ENCODE measurements around the gene CTNNBL1. TPM values are rescaled to one million over a fixed set of nuclear protein-coding genes. Genes with fewer than 3 reads are reported as not detected.
"Not testable (repeated sequence)": the region's sequence is repeated elsewhere in the genome, so short reads cannot be mapped to it uniquely, and the experiment has no call there.

The CTNNBL1 gene
- total RNA-seq, 1 donor = 19.5 TPM

- H3K27me3 ChIP-seq (ENCODE audit: insufficient read depth, low read length) = peaks cover 68% of the 10 kb centered on the region
- TF ChIP-seq CTCF (IDR thresholded peaks at IDR 0.05; ENCODE audit: extremely low read depth, low read depth, low read length) = no peak
- no peaks in the 10 kb centered on the region for H3K36me3 ChIP-seq (ENCODE audit: insufficient read depth, low read length)
- H3K79me2 ChIP-seq (ENCODE audit: insufficient read depth, low read length) = no peaks in the 10 kb centered on the region
- no peaks in the 10 kb centered on the region for H3K9me3 ChIP-seq (ENCODE audit: low read depth, low read length)
- no peak for DNase-seq (ENCODE audit: insufficient read length, low spot score, missing footprints)
- H2AFZ ChIP-seq (ENCODE audit: low read length) = no peak overlapping the region
- no peak overlapping the region for H3K4me2 ChIP-seq (ENCODE audit: insufficient read depth, low read length)
- no peak overlapping the region for H3K4me3 ChIP-seq (ENCODE audit: insufficient read depth, low read length)
- H3K27ac ChIP-seq (ENCODE audit: low read depth, low read length) = no peak overlapping the region
- H4K20me1 ChIP-seq (ENCODE audit: insufficient read depth, low read length) = no peaks in the 10 kb centered on the region
- H3K4me1 ChIP-seq (ENCODE audit: insufficient read depth, low read length) = peaks cover 7% of the 10 kb centered on the region
Observed at GRCh38 chr20:37672143-37672542, 21.7 kb upstream of the CTNNBL1 start.

- Histone ChIP-seq H4K20me1 (ENCODE audit: insufficient read depth, low read length) (no peaks in the 10 kb centered on the region), H3K4me2 (ENCODE audit: insufficient read depth, low read length) (no peak overlapping the region), H2AFZ (ENCODE audit: low read length) (no peak overlapping the region), H3K79me2 (ENCODE audit: insufficient read depth, low read length) (no peaks in the 10 kb centered on the region), H3K4me3 (ENCODE audit: insufficient read depth, low read length) (no peak overlapping the region), H3K36me3 (ENCODE audit: insufficient read depth, low read length) (no peaks in the 10 kb centered on the region), H3K27me3 (ENCODE audit: insufficient read depth, low read length) (peaks cover 69% of the 10 kb centered on the region), H3K9me3 (ENCODE audit: low read depth, low read length) (no peaks in the 10 kb centered on the region), H3K4me1 (ENCODE audit: insufficient read depth, low read length) (peaks cover 7% of the 10 kb centered on the region), H3K27ac (ENCODE audit: low read depth, low read length) (no peak overlapping the region)
- no peak for TF ChIP-seq CTCF (IDR thresholded peaks at IDR 0.05; ENCODE audit: extremely low read depth, low read depth, low read length)
- DNase-seq (ENCODE audit: insufficient read length, low spot score, missing footprints) = no peak
Observed at GRCh38 chr20:37673444-37673843, 20.4 kb upstream of the CTNNBL1 start.

- no peak overlapping the region for H3K27ac ChIP-seq (ENCODE audit: low read depth, low read length)
- no peaks in the 10 kb centered on the region for H3K36me3 ChIP-seq (ENCODE audit: insufficient read depth, low read length)
- H3K4me3 ChIP-seq (ENCODE audit: insufficient read depth, low read length) = no peak overlapping the region
- no peak overlapping the region for H2AFZ ChIP-seq (ENCODE audit: low read length)
- no peak overlapping the region for H3K4me2 ChIP-seq (ENCODE audit: insufficient read depth, low read length)
- no peak for TF ChIP-seq CTCF (IDR thresholded peaks at IDR 0.05; ENCODE audit: extremely low read depth, low read depth, low read length)
- H3K4me1 ChIP-seq (ENCODE audit: insufficient read depth, low read length) = no peaks in the 10 kb centered on the region
- H3K79me2 ChIP-seq (ENCODE audit: insufficient read depth, low read length) = no peaks in the 10 kb centered on the region
- H3K27me3 ChIP-seq (ENCODE audit: insufficient read depth, low read length) = peaks cover 45% of the 10 kb centered on the region
- H4K20me1 ChIP-seq (ENCODE audit: insufficient read depth, low read length) = no peaks in the 10 kb centered on the region
- H3K9me3 ChIP-seq (ENCODE audit: low read depth, low read length) = no peaks in the 10 kb centered on the region
- DNase-seq (ENCODE audit: insufficient read length, low spot score, missing footprints) = no peak
Observed at GRCh38 chr20:37676440-37676839, 17.4 kb upstream of the CTNNBL1 start.

GRCh38 chr20:37677969-37678861 is 15.6 kb upstream of the CTNNBL1 start:
- Histone ChIP-seq H2AFZ (ENCODE audit: low read length) (no peak overlapping the region), H3K27me3 (ENCODE audit: insufficient read depth, low read length) (peaks cover 37% of the 10 kb centered on the region), H3K9me3 (ENCODE audit: low read depth, low read length) (no peaks in the 10 kb centered on the region), H3K4me1 (ENCODE audit: insufficient read depth, low read length) (no peaks in the 10 kb centered on the region), H3K4me3 (ENCODE audit: insufficient read depth, low read length) (no peak overlapping the region), H4K20me1 (ENCODE audit: insufficient read depth, low read length) (no peaks in the 10 kb centered on the region), H3K4me2 (ENCODE audit: insufficient read depth, low read length) (no peak overlapping the region), H3K27ac (ENCODE audit: low read depth, low read length) (no peak overlapping the region), H3K36me3 (ENCODE audit: insufficient read depth, low read length) (no peaks in the 10 kb centered on the region), H3K79me2 (ENCODE audit: insufficient read depth, low read length) (no peaks in the 10 kb centered on the region)
- DNase-seq (ENCODE audit: insufficient read length, low spot score, missing footprints) = no peak
- TF ChIP-seq CTCF (IDR thresholded peaks at IDR 0.05; ENCODE audit: extremely low read depth, low read depth, low read length) = no peak

- not testable (repeated sequence) for H2AFZ ChIP-seq (ENCODE audit: low read length); H3K4me2 ChIP-seq (ENCODE audit: insufficient read depth, low read length); H3K36me3 ChIP-seq (ENCODE audit: insufficient read depth, low read length); H3K79me2 ChIP-seq (ENCODE audit: insufficient read depth, low read length); H4K20me1 ChIP-seq (ENCODE audit: insufficient read depth, low read length); H3K9me3 ChIP-seq (ENCODE audit: low read depth, low read length); H3K4me3 ChIP-seq (ENCODE audit: insufficient read depth, low read length); H3K27ac ChIP-seq (ENCODE audit: low read depth, low read length); H3K4me1 ChIP-seq (ENCODE audit: insufficient read depth, low read length); DNase-seq (ENCODE audit: insufficient read length, low spot score, missing footprints)
- H3K27me3 ChIP-seq (ENCODE audit: insufficient read depth, low read length) = peaks cover 24% of the 10 kb centered on the region
Observed at GRCh38 chr20:37679751-37680150, 14.1 kb upstream of the CTNNBL1 start.

Measured in osteoblast (primary cell).